ENCODE data around the gene STOM. TPM values are rescaled to one million over a fixed set of nuclear protein-coding genes. Genes with fewer than 3 reads are reported as not detected.

STOM gene
- total RNA-seq, 1 donor from 2014 or later = 509 TPM

DNA sequence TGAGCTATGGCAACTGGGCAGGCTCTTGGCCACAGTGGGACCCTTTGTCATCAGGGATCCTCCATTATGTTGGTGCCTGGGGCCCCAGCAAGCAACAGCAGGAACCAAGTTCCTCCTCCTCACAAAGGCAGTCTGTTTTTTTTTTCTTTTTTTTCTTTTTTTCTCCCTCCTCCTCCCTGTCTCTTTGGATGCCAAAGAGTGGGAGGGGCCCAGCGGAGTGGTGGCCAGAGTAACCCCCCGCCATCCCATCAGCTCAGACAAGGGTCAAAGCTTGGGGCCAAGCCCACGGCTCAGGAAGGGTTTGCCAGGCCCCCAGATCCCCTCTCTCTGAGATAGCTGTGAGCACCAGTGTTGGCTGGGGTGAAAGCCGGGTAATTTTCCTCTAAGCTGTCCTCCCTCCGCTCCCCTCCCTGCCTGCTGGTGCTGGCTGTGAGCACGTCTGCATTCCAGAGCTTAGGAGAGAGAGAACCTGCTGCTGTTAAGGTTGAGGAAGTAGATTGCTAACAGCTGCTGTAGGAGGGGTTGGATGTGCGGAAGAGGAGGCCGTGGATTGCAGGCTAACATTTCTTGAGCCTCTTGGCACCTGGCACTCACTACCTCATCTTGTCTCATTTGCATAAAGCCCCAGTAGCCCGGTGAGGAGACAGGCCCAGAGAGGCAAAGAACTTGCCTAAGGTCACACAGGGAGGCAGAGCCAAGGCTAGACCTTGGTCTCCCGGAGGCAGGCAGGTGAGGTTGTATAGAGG lies 80.9 kb downstream of the STOM start:
- DNase-seq (ENCODE audit: low read depth in 2 of 2) = peak; percentile 64 to 72

Other genes with a start within 250 kb of the STOM start
- 21.6 and 24.4 TPM in 2 replicates for gene RAB14, start 168.4 kb downstream of the STOM start, total RNA-seq
- gene GSN, start 102.1 kb downstream of the STOM start, total RNA-seq = 159 and 303 TPM in 2 replicates
- 5.4 and 9.5 TPM in 2 replicates for gene GGTA1, start 129.6 kb upstream of the STOM start, total RNA-seq

All from lung microvascular endothelial cell (primary cell).